Right lobe of liver (tissue), 6 donors: Measurements from ENCODE around the gene UPK3BL1. TPM values are rescaled to one million over a fixed set of nuclear protein-coding genes. Genes with fewer than 3 reads are reported as not detected.
A peak's percentile ranks its signal among the peaks of the same experiment; 100 is the strongest.
"Not testable (repeated sequence)": the region's sequence is repeated elsewhere in the genome, so short reads cannot be mapped to it uniquely, and the experiment has no call there.

Source experiments
- ATAC-seq, 4 donors: fragments of 200-7000 bp; cut with Tn5 transposase; one replicate each; pipeline ENCODE4 v1.9.1; 2020; ENCODE audit warnings: mild to moderate bottlenecking in 4 of 4, moderate library complexity in 4 of 4
- DNase-seq, 3 donors: peaks; one replicate each; pipeline ENCODE4 v3.0.0-alpha.2; 2020
- H3K27ac ChIP-seq, 3 donors: fragments of 200-600 bp; one replicate each; pipeline ENCODE4 v1.8.0; 2022
- H3K27me3 ChIP-seq, 2 donors: fragments of 200-600 bp; one replicate each; pipeline ENCODE4 v1.8.0; 2022
- H3K36me3 ChIP-seq, 4 donors: fragments of 200-600 bp; sonication (generic) in 1 of 4; one replicate each; pipeline versions ENCODE4 v1.5.1 to v1.8.0; 2017 to 2022; ENCODE audit warnings: control low read depth in 1 of 4
- H3K4me1 ChIP-seq, 4 donors: fragments of 200-600 bp; sonication (generic) in 1 of 4; one replicate each; pipeline versions ENCODE4 v1.5.1 to v1.8.0; 2017 to 2022; ENCODE audit warnings: control low read depth in 1 of 4
- H3K4me3 ChIP-seq, 3 donors: fragments of 200-600 bp; one replicate each; pipeline ENCODE4 v1.8.0; 2022
- H3K9me3 ChIP-seq, 4 donors: fragments of 200-600 bp; sonication (generic) in 1 of 4; one replicate each; pipeline versions ENCODE4 v1.5.1 to v1.8.0; 2017 to 2022; ENCODE audit warnings: control low read depth in 1 of 4
- WGBS: methylation state at CpG from one replicate; pipeline ENCODE4 v1.1.6; 2018; ENCODE audit warnings: low coverage, low lambda C conversion rate; ENCODE audit not compliant: insufficient coverage; ENCODE audit errors: missing lambda C conversion rate; 5-methylcytosine and 5-hydroxymethylcytosine counted together
- intact Hi-C, 2 donors: fragments of 100-400 bp; cut with DNase I; formaldehyde crosslinking; loops; one replicate each; pipeline versions ENCODE4 v1.11.2 to v1.14.1; 2022
- total RNA-seq, 6 experiments: library from RNA; depleted of rRNA in 2 of 6; stranded (reverse); fragments of >200 nt in 2 of 6; fragmentation: NEBNext Ultra II Directional in 3 of 6; extraction: Animal tissue kit (Norgen Biotek cat#: 25700) in 3 of 6; gene quantifications; one replicate each; pipeline versions ENCODE4 v1.1.0 to v1.2.4, GENCODE V29; 2016 to 2023
- donor health status: DM: no; HTN: yes; CAD: no.
- donor health status: DM: no; HTN: no; CAD: no.
- donor health status: DM: no; HTN: no; CAD: no.
- donor health status: DM: no; HTN: yes; CAD: no.
- donor health status: DM: no; HTN: yes; CAD: no.

Gene UPK3BL1
- total RNA-seq, 6 experiments from 2014 or later, result 6.2 to 12.4 (median 8.8) TPM

GRCh38 chr7:102667523-102667922 lies 24.9 kb upstream of the UPK3BL1 start:
- H3K9me3 ChIP-seq, H3K36me3 ChIP-seq, H3K27ac ChIP-seq, intact Hi-C loops, H3K27me3 ChIP-seq, H3K4me3 ChIP-seq, H3K4me1 ChIP-seq: not testable (repeated sequence)
- no CpG with 5 or more reads among the region's 14 CpGs for WGBS
- DNase-seq (peak; percentile 11 to 39 (median 33)), ATAC-seq (peak; percentile 55 to 67 (median 62))

- H3K27me3 ChIP-seq, H3K9me3 ChIP-seq, H3K4me3 ChIP-seq, H3K36me3 ChIP-seq, DNase-seq, H3K27ac ChIP-seq, intact Hi-C loops, H3K4me1 ChIP-seq: not testable (repeated sequence)
- WGBS, result no CpG with 5 or more reads among the region's 16 CpGs
- ATAC-seq, result peak in 1 of 4 donors; percentile 17
These were observed 24.3 kb upstream of the UPK3BL1 start for GRCh38 chr7:102666850-102667249.

- H3K4me3 ChIP-seq, H3K9me3 ChIP-seq, H3K27me3 ChIP-seq, H3K4me1 ChIP-seq, intact Hi-C loops, H3K36me3 ChIP-seq, ATAC-seq, H3K27ac ChIP-seq: not testable (repeated sequence)
- peak in 1 of 3 donors; percentile 36 for DNase-seq
- no CpG with 5 or more reads among the region's 11 CpGs for whole genome bisulfite sequencing
These were observed 22.2 kb upstream of the UPK3BL1 start for GRCh38 chr7:102664765-102665164.

- H3K4me1 ChIP-seq, H3K27ac ChIP-seq, intact Hi-C loops, DNase-seq, H3K36me3 ChIP-seq, H3K9me3 ChIP-seq, H3K27me3 ChIP-seq, H3K4me3 ChIP-seq: not testable (repeated sequence)
- no CpG with 5 or more reads among the region's 4 CpGs for WGBS
- ATAC-seq, result peak in 2 of 4 donors; percentile 40 to 60
These were observed 7.3 kb upstream of the UPK3BL1 start, which contains the start of gene SPDYE2B for GRCh38 chr7:102649924-102650323. Gene SPDYE2B, plus strand, starts transcription at chr7:102650319. Its CDS starts 2,030 bp downstream, at chr7:102652349.

GRCh38 chr7:102647813-102648212 lies 5.2 kb upstream of the UPK3BL1 start:
- H3K27me3 ChIP-seq, H3K9me3 ChIP-seq, H3K4me3 ChIP-seq, H3K4me1 ChIP-seq, intact Hi-C loops, H3K36me3 ChIP-seq, H3K27ac ChIP-seq: not testable (repeated sequence)
- ATAC-seq, result peak in 2 of 4 donors; percentile 28 to 34
- WGBS, result 92% methylated on average over 5 of the region's 7 CpGs
- DNase-seq, result peak in 1 of 3 donors; percentile 35

- H3K4me3 ChIP-seq, H3K27me3 ChIP-seq, H3K4me1 ChIP-seq, H3K27ac ChIP-seq, intact Hi-C loops, H3K36me3 ChIP-seq, DNase-seq, ATAC-seq, H3K9me3 ChIP-seq: not testable (repeated sequence)
- no CpG with 5 or more reads among the region's 1 CpG for WGBS
These were observed 813 bp upstream of the UPK3BL1 start for GRCh38 chr7:102643404-102643803.

GRCh38 chr7:102638848-102639247 lies 3.7 kb downstream of the UPK3BL1 start:
- H3K27me3 ChIP-seq, H3K36me3 ChIP-seq, intact Hi-C loops, H3K9me3 ChIP-seq, H3K4me1 ChIP-seq, H3K4me3 ChIP-seq, H3K27ac ChIP-seq: not testable (repeated sequence)
- DNase-seq (peak in 2 of 3 donors; percentile 39 to 44), ATAC-seq (peak in 3 of 4 donors; percentile 4 to 6 (median 5))
- WGBS, result 93% methylated on average over 3 of the region's 11 CpGs

GRCh38 chr7:102636956-102637355 lies 5.6 kb downstream of the UPK3BL1 start:
- H3K27me3 ChIP-seq, DNase-seq, H3K4me1 ChIP-seq, ATAC-seq, intact Hi-C loops, H3K9me3 ChIP-seq, H3K36me3 ChIP-seq, H3K27ac ChIP-seq, H3K4me3 ChIP-seq: not testable (repeated sequence)
- WGBS, result 64% methylated on average over 3 of the region's 13 CpGs

GRCh38 chr7:102635354-102635753 lies 7.2 kb downstream of the UPK3BL1 start:
- DNase-seq, H3K4me3 ChIP-seq, H3K4me1 ChIP-seq, H3K9me3 ChIP-seq, H3K36me3 ChIP-seq, intact Hi-C loops, H3K27ac ChIP-seq, H3K27me3 ChIP-seq: not testable (repeated sequence)
- peak; percentile 36 to 79 (median 56) for ATAC-seq
- no CpG with 5 or more reads among the region's 5 CpGs for WGBS

- ATAC-seq, H3K4me1 ChIP-seq, intact Hi-C loops, H3K9me3 ChIP-seq, H3K4me3 ChIP-seq, H3K27ac ChIP-seq, H3K36me3 ChIP-seq, H3K27me3 ChIP-seq, DNase-seq: not testable (repeated sequence)
- no CpG with 5 or more reads among the region's 6 CpGs for WGBS
These were observed 8.3 kb downstream of the UPK3BL1 start for GRCh38 chr7:102634299-102634698.

- H3K9me3 ChIP-seq, H3K4me3 ChIP-seq, H3K27ac ChIP-seq, H3K36me3 ChIP-seq, H3K4me1 ChIP-seq, intact Hi-C loops, H3K27me3 ChIP-seq: not testable (repeated sequence)
- ATAC-seq (peak; percentile 4 to 43 (median 18)), DNase-seq (peak in 2 of 3 donors; percentile 15 to 41)
- WGBS, result 18% methylated on average over 5 of the region's 9 CpGs
These were observed 12.0 kb downstream of the UPK3BL1 start for GRCh38 chr7:102630622-102631021.

- DNase-seq, H3K4me3 ChIP-seq, H3K27me3 ChIP-seq, H3K36me3 ChIP-seq, H3K27ac ChIP-seq, intact Hi-C loops, H3K4me1 ChIP-seq, H3K9me3 ChIP-seq: not testable (repeated sequence)
- peak in 3 of 4 donors; percentile 8 to 30 (median 20) for ATAC-seq
- no CpG with 5 or more reads among the region's 8 CpGs for WGBS
These were observed 15.2 kb downstream of the UPK3BL1 start for GRCh38 chr7:102627271-102627904.
